Measurements from ENCODE around the gene TNRC6B. TPM values are rescaled to one million over a fixed set of nuclear protein-coding genes. Genes with fewer than 3 reads are reported as not detected.
"Not testable (repeated sequence)": the region's sequence is repeated elsewhere in the genome, so short reads cannot be mapped to it uniquely, and the experiment has no call there.

Gene TNRC6B
- total RNA-seq, 2 experiments from 2014 or later = 27.9 to 29.2 TPM

- POLR2A ChIA-PET = interaction anchor here (0.5 to 0.7 kb wide), 2 partner anchors 11 to 86 kb away, joined by 3 to 4 read pairs; no protein-coding TSS in a partner anchor
- CTCF ChIA-PET = interaction anchor here (1.1 kb wide), 1 partner anchor 146 kb away, joined by 5 read pairs; no protein-coding TSS in a partner anchor
Measured at GRCh38 chr22:40202225-40202944, 24.7 kb downstream of the TNRC6B start.

- CTCF ChIA-PET = interaction anchor here (1.1 kb wide), 1 partner anchor 145 kb away, joined by 5 read pairs; no protein-coding TSS in a partner anchor
- POLR2A ChIA-PET = no interaction called here
Measured at GRCh38 chr22:40203572-40203971, 25.8 kb downstream of the TNRC6B start.

DNA sequence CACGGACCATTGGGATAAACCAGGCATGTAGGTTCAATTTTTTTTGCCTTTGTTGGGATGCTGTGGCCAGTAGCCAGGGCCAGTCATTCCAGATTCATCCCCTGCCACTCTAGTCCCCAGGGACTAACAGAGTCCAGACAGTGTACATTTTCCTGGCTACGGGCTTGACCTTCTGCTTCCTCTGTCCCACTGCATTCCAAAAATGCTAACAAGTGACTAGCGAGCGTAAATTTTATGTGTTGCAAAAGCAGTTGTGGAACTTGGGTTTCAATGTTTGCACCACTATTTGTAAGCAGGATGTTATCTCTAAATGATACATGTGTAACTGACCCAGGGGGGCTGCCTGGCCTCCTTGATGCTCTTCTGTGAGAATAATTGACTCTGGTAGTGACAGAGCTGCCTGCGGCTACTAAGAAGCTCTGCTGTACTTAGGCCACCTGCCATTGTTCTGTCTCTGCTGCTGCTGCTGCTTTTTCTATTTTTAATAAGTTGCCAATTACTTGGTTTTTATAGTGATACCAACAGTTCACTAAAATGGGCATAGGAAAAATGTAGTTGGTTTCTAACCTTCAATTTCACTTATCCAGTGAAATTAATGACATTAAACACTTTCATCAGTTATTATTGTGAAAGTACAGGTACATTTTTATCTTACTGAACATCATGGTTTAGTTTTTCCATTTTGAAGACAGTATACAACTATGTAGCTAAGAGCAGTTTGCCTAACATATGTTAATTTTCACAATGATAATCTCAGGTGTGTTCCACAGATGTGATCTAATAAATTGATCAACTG, 26.8 kb downstream of the TNRC6B start:
- CTCF ChIA-PET = no interaction called here
- POLR2A ChIA-PET = no interaction called here

DNA sequence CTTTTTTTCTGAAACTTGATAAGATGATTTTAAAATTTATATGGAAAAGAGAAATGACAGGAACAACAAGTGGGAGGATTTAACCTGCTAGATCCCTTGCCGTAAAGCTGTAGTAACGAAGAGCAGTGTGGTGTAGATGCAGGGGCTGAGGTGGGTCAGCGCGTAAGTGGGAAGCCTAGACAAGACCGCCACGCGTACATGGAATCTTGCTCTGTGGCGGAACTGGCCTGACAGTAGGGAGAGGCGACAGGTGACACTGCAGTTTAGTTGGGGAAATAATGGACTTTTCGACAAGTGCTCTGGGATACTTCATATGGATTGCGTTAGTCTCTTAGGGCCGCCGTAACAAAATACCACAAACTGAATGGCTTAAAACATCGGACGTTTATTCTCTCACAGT, 28.8 kb downstream of the TNRC6B start:
- POLR2A ChIA-PET = no interaction called here
- CTCF ChIA-PET = interaction anchor here (0.7 kb wide), 1 partner anchor 18 kb away, joined by 3 read pairs; no protein-coding TSS in a partner anchor

GRCh38 chr22:40210818-40211217, 33.1 kb downstream of the TNRC6B start:
- ChIA-PET POLR2A (no interaction called here), CTCF (no interaction called here)

DNA sequence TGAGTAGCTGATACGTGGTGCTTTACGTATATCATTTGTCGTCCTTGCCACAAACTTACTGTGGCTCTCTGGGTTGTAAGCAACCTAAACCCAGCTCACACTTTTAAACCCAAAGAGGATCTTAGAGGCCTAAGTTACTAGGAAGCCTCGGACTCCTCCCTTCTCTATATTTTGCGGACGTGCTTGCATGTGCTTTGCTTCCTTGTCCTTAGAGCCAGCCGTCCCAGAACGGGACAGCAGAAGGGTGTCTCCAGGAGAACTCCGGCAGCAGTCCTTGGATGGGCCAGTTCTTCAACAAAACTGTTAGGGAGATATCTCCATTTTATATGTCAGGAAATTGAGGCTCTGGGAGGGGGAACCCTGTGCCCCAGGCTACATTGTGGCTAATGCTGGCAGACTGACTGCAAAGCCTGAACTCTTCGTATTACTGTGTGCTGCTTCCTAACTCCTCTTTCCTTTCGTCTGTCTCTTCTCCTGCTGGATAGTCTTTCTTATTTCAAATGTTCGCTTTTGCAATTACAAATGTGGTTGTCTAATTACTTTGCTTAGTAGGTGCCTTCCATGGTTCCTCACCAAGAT, 33.8 kb downstream of the TNRC6B start:
- ChIA-PET POLR2A (no interaction called here), CTCF (no interaction called here)

DNA sequence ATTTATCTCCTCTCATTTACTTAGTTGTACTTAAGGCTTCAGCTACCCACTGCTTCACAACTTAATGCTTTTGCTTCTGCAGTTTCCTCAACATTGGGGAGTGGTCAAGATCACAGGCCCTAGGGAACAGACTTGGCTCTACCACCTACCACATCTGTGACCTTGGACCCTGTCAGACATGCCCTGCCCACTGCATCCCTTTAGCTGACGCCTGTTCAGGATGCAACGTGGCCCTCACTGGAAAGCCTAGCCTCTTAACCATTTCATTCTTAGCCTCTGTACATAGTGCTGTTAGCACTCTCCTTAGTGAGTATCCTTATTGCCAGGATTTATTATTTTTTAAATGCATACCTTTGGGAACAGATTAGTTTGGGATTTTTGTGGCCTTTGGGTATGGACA, 34.4 kb downstream of the TNRC6B start:
- CTCF ChIA-PET = no interaction called here

DNA sequence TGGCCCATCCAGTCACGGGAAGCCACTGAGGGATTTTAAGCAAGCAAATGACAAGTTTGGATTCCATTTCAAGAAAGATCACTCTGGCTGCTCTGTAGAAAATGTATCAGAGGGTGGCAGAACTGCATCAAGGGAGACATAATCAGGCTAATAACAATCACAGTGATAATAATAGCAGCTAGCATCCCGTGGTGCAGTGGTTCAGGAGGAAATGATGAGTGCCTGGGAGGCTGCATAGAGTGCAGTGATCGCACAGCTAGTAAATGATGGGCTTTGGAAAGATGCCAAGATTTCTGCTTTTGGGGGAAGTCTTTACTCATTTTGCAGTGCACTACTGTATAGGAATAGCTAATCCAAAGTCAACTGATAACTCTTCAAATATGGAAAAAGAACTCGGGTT, 35.8 kb downstream of the TNRC6B start:
- ChIA-PET CTCF (no interaction called here), POLR2A (no interaction called here)

More for the DNA sequence above, 34.4 kb downstream of the TNRC6B start:
- POLR2A ChIA-PET = interaction anchor here (0.6 kb wide), 1 partner anchor 166 kb away, joined by 4 read pairs; no protein-coding TSS in a partner anchor

DNA sequence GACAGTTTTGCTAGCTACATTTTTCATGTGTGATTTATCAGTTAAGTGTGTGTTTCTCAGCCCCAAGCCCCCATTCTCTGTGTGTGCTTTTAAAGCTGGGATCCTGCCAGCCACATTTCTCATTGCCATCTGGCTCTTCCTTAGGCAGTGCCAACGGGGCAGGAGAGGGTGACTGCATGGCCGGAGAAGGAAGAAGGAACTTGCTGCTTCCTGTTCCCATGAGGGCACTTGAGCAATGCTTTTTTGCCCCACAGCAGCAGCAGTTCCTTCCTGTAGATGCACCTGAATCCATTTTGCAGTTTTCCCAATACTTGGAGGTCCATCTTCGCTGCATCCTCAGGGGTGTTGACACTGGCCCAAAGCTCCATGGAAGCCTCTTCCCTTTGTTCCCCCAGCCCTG, 37.5 kb downstream of the TNRC6B start:
- ChIA-PET POLR2A (interaction anchor here (1.0 kb wide), 1 partner anchor 130 kb away, joined by 7 read pairs; no protein-coding TSS in a partner anchor), CTCF (interaction anchor here (1.2 kb wide), 1 partner anchor 160 kb away, joined by 3 read pairs; no protein-coding TSS in a partner anchor)

GRCh38 chr22:40216041-40216756, 38.5 kb downstream of the TNRC6B start:
- CTCF ChIA-PET = interaction anchor here (1.2 kb wide), 1 partner anchor 160 kb away, joined by 3 read pairs; no protein-coding TSS in a partner anchor

GRCh38 chr22:40218152-40218551, 40.4 kb downstream of the TNRC6B start:
- POLR2A ChIA-PET = no interaction called here

More at GRCh38 chr22:40216041-40216756, 38.5 kb downstream of the TNRC6B start:
- POLR2A ChIA-PET = no interaction called here

DNA sequence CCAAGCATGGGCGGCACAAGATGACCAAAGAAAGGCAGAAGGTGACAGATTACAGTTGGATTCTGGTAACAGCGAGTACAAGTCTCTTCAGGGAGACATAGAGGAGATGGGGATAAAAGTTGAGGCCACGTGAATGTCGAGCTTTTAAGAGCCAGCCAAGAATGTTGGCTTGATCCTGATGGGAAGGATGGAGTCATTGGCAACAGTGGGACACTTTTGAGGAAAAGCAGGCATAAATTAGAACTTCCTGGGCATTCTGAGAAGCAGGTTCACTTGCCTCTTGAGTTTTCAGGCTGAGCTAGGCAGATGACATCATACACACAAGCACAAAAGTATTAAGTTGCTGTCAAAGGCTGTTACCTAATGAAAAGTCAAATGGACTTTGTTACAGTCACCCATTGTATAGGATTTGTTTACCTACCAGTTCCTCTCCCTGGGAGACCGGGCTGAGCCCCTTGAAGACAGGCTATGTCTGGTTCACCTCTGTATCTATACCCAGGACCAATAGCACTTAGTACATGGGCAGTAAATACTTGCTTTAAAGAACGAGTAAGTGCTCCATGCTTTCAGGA, 41.1 kb downstream of the TNRC6B start:
- CTCF ChIA-PET = no interaction called here
- POLR2A ChIA-PET = no interaction called here

More at GRCh38 chr22:40218152-40218551, 40.4 kb downstream of the TNRC6B start:
- CTCF ChIA-PET = no interaction called here

- ChIA-PET POLR2A (no interaction called here), CTCF (interaction anchor here (0.6 kb wide), 1 partner anchor 341 kb away, joined by 3 read pairs; no protein-coding TSS in a partner anchor)
Measured at GRCh38 chr22:40220316-40221054, 42.8 kb downstream of the TNRC6B start.

DNA sequence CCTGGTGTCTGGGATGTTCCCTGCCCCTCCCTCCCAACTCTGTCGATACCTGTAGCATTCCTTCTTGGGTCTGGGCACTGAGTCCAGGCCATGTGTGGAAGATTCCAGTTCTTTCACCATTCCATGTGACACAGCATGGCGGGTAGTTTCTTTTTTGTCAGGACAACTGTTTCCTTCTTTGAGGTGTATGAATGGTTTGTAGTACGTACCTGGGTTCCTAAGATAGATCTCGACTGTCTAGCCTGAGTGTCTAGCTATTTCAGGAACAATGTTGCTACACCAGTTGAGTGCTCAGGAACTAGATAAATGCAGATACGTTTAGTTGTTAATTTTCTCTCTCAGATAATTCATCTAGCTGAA, 43.3 kb downstream of the TNRC6B start:
- POLR2A ChIA-PET = no interaction called here

DNA sequence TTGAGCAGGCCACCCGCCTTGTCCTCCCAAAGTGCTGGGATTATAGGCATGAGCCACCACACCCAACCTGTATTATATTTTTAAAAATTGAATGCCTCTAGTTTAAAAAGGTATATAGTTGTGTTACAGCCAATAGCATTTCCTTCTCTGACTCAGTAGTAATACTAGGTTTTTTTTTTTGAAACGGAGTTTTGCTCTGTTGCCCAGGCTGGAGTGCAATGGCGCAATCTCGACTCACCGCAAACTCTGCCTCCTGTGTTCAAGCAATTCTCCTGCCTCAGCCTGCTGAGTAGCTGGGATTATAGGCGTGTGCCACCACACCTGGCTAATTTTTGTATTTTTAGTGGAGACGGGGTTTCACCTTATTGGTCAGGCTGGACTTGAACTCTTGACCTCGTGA, 45.3 kb downstream of the TNRC6B start:
- CTCF ChIA-PET, POLR2A ChIA-PET: not testable (repeated sequence)

More for the DNA sequence above, 43.3 kb downstream of the TNRC6B start:
- CTCF ChIA-PET = no interaction called here

GRCh38 chr22:40224702-40225101, 47.0 kb downstream of the TNRC6B start:
- ChIA-PET CTCF (interaction anchor here (1.0 kb wide), 1 partner anchor 18 kb away, joined by 3 read pairs; no protein-coding TSS in a partner anchor), POLR2A (interaction anchor here (0.6 kb wide), 1 partner anchor 104 kb away, joined by 5 read pairs; no protein-coding TSS in a partner anchor)

GRCh38 chr22:40226620-40227019, 48.9 kb downstream of the TNRC6B start:
- ChIA-PET CTCF (no interaction called here), POLR2A (no interaction called here)

GRCh38 chr22:40231618-40232313, 54.0 kb downstream of the TNRC6B start:
- ChIA-PET POLR2A (no interaction called here), CTCF (no interaction called here)
